Measurements from ENCODE around the gene HSBP1L1. TPM values are rescaled to one million over a fixed set of nuclear protein-coding genes. Genes with fewer than 3 reads are reported as not detected.

Gene HSBP1L1
- total RNA-seq, 1 experiment from 2014 or later: 41.4 TPM

- TF ChIP-seq, protein P1, sequence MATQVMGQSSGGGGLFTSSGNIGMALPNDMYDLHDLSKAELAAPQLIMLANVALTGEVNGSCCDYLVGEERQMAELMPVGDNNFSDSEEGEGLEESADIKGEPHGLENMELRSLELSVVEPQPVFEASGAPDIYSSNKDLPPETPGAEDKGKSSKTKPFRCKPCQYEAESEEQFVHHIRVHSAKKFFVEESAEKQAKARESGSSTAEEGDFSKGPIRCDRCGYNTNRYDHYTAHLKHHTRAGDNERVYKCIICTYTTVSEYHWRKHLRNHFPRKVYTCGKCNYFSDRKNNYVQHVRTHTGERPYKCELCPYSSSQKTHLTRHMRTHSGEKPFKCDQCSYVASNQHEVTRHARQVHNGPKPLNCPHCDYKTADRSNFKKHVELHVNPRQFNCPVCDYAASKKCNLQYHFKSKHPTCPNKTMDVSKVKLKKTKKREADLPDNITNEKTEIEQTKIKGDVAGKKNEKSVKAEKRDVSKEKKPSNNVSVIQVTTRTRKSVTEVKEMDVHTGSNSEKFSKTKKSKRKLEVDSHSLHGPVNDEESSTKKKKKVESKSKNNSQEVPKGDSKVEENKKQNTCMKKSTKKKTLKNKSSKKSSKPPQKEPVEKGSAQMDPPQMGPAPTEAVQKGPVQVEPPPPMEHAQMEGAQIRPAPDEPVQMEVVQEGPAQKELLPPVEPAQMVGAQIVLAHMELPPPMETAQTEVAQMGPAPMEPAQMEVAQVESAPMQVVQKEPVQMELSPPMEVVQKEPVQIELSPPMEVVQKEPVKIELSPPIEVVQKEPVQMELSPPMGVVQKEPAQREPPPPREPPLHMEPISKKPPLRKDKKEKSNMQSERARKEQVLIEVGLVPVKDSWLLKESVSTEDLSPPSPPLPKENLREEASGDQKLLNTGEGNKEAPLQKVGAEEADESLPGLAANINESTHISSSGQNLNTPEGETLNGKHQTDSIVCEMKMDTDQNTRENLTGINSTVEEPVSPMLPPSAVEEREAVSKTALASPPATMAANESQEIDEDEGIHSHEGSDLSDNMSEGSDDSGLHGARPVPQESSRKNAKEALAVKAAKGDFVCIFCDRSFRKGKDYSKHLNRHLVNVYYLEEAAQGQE (IDR thresholded peaks at IDR 0.05; ENCODE audit: low read depth): no peak
- no peak for TF ChIP-seq YY1 (IDR thresholded peaks at IDR 0.05; ENCODE audit: extremely low read depth, insufficient replicate concordance, low read depth, low read length)
These were observed 12.6 kb upstream of the HSBP1L1 start, which contains the start of gene SLC66A2 (continued) for GRCh38 chr18:79951545-79952455.

GRCh38 chr18:79952456-79952995 lies 11.9 kb upstream of the HSBP1L1 start:
- Histone ChIP-seq H3K9ac (ENCODE audit: low read length) (peak overlapping the region; percentile 81), H4K20me1 (ENCODE audit: insufficient read depth) (peaks cover 3% of the 10 kb centered on the region; the same call in 1 of the 2 replicates), H3K9me3 (ENCODE audit: control insufficient read depth in 1 of 2, insufficient read depth in 1 of 2, low read depth in 1 of 2, low read length in 2 of 2) (no peaks in the 10 kb centered on the region), H3K4me1 (ENCODE audit: control insufficient read depth in 1 of 2, insufficient read depth in 2 of 2, low read length in 2 of 2) (peaks cover 3 to 16% of the 10 kb centered on the region in 2 experiments; a peak in 2 of 4 replicates), H3K36me3 (ENCODE audit: control insufficient read depth in 1 of 2, insufficient read depth in 2 of 2, low read length in 2 of 2) (peaks cover 0 to 11% of the 10 kb centered on the region in 2 experiments; a peak in 1 of 4 replicates), H3K27ac (ENCODE audit: low read depth, low read length) (peak overlapping the region; percentile 69; the same call in 1 of the 2 replicates), H3K27me3 (ENCODE audit: insufficient read depth, low read length) (no peaks in the 10 kb centered on the region), H3K4me3 (replicated peaks in 1 of 2; ENCODE audit: low read depth in 1 of 2, low read length in 2 of 2) (peak overlapping the region; percentile 54 to 70), H3K79me2 (ENCODE audit: insufficient read depth, low read length) (peaks cover 36% of the 10 kb centered on the region), H3K4me2 (ENCODE audit: low read length) (peak overlapping the region; percentile 79), H2AFZ (ENCODE audit: low read depth, low read length, poor library complexity, severe bottlenecking) (no peak overlapping the region), H3K9me2 (ENCODE audit: insufficient read depth) (no peaks in the 10 kb centered on the region)
- BruUV-seq (replicated peaks): no TSS peak
- intact Hi-C loops (cut with micrococcal nuclease): no loop called here
- RAD21 ChIA-PET (ENCODE audit: low non-redundant PET in 1 of 2, low total read pairs in 2 of 2, uncharacterized antibody in 2 of 2, unreplicated experiment in 2 of 2): no interaction called here
- ATAC-seq (no peak), DNase-seq (ENCODE audit: low read depth, low spot score) (no peak)
- CTCF ChIA-PET: no interaction called here
- POLR2A ChIA-PET: interaction anchor here (1.8 kb wide), 1 partner anchor 12 kb away, joined by 7 read pairs; the partner anchor contains the start of gene HSBP1L1
- no peak for TF ChIP-seq CEBPB (IDR thresholded peaks at IDR 0.05; ENCODE audit: low read depth)
